GM12878 (cell line): ENCODE results near the gene GPC5. TPM values are rescaled to one million over a fixed set of nuclear protein-coding genes. Genes with fewer than 3 reads are reported as not detected.

ENCODE experiments used
- ATAC-seq: fragments of 200-7000 bp; cut with Tn5 transposase; 3 replicates; pipeline ENCODE4 v1.9.1; 2020; ENCODE audit warnings: mild to moderate bottlenecking, moderate library complexity
- BruUV-seq: library from RNA; stranded (reverse); fragments of 400-500 nt; replicated peaks from 2 replicates; lab custom pipeline; 2021; lab: Mats Ljungman, UMichigan
- CTCF ChIA-PET: fragments of 300-600 bp; sonication (Branson Sonifier 250); formaldehyde crosslinking; extraction: SDS; loops from one replicate; lab custom pipeline; 2021; ENCODE audit warnings: inconsistent platforms; lab: Yijun Ruan, JAX
- POLR2A ChIA-PET: fragments of 350-600 bp; formaldehyde crosslinking; extraction: SDS; loops from one replicate; lab custom pipeline; 2021; ENCODE audit warnings: inconsistent platforms; lab: Charles Lee
- RAD21 ChIA-PET: fragments of 300-600 bp; sonication (Branson Sonifier 250); formaldehyde crosslinking; loops from one replicate; lab custom pipeline; 2023; ENCODE audit warnings: antibody characterized with exemption; ENCODE audit not compliant: unreplicated experiment; lab: Charles Lee
- SMC1A ChIA-PET: fragments of 300-600 bp; sonication (Branson Sonifier 250); formaldehyde crosslinking; loops from one replicate; lab custom pipeline; 2023; ENCODE audit not compliant: unreplicated experiment, uncharacterized antibody; lab: Charles Lee
- DNase-seq: peaks from one replicate; pipeline ENCODE4 v3.0.0-alpha.2; 2011; ENCODE audit warnings: low read depth, low spot score
- FAIRE-seq: peaks from 3 replicates; lab custom pipeline; 2011; peaks lifted over from hg19 to GRCh38; lab: Jason Lieb, UNC
- H2AFZ ChIP-seq: 2 replicates; pipeline ENCODE4 v1.6.0; 2011; ENCODE audit warnings: low read depth, low read length, control low read depth; ENCODE audit not compliant: control insufficient read depth
- H3K27ac ChIP-seq: 2 replicates; pipeline ENCODE4 v1.5.1; 2011; ENCODE audit warnings: control low read depth; ENCODE audit not compliant: control insufficient read depth, insufficient read depth
- H3K27me3 ChIP-seq, 2 experiments: replicated peaks in 1 of 2; 2 replicates each; pipeline versions ENCODE4 v1.6.0 to v1.6.1; 2011; ENCODE audit warnings: low read length in 1 of 2; ENCODE audit not compliant: control insufficient read depth in 2 of 2, insufficient read depth in 2 of 2
- H3K36me3 ChIP-seq, 2 experiments: 2 replicates each; pipeline ENCODE4 v1.5.1; 2011; ENCODE audit warnings: low read length in 1 of 2; ENCODE audit not compliant: control insufficient read depth in 2 of 2, insufficient read depth in 2 of 2
- H3K4me1 ChIP-seq: 2 replicates; pipeline ENCODE4 v1.6.1; 2011; ENCODE audit warnings: mild to moderate bottlenecking, low read length, moderate library complexity, mixed read lengths; ENCODE audit not compliant: control insufficient read depth, insufficient read depth
- H3K4me2 ChIP-seq: 2 replicates; pipeline ENCODE4 v1.6.0; 2011; ENCODE audit warnings: control low read depth; ENCODE audit not compliant: control insufficient read depth, insufficient read depth
- H3K4me3 ChIP-seq: fragments of 200-600 bp; sonication (generic); 2 replicates; pipeline ENCODE4 v1.5.1; 2016
- H3K79me2 ChIP-seq: 2 replicates; pipeline ENCODE4 v1.6.0; 2011; ENCODE audit warnings: low read length; ENCODE audit not compliant: control insufficient read depth, insufficient read depth
- H3K9ac ChIP-seq: 2 replicates; pipeline ENCODE4 v1.8.0; 2011; ENCODE audit warnings: low read length, control low read depth, mixed read lengths; ENCODE audit not compliant: control insufficient read depth, insufficient read depth
- H3K9me3 ChIP-seq: replicated peaks from 3 replicates; pipeline ENCODE4 v1.5.1; 2011; ENCODE audit warnings: mild to moderate bottlenecking, low read length; ENCODE audit not compliant: control insufficient read depth, insufficient read depth
- H4K20me1 ChIP-seq: 2 replicates; pipeline ENCODE4 v1.6.0; 2011; ENCODE audit not compliant: control insufficient read depth, insufficient read depth
- E2F8 ChIP-seq: fragments of 450-650 bp; IDR thresholded peaks from 2 replicates; pipeline ENCODE4 v1.6.1; 2018; ENCODE audit warnings: mild to moderate bottlenecking, low read depth, moderate library complexity; ENCODE audit not compliant: partially characterized antibody
- GABPA ChIP-seq: IDR thresholded peaks from 2 replicates; pipeline ENCODE4 v1.6.1; 2014; ENCODE audit warnings: antibody characterized with exemption, low read depth, mild to moderate bottlenecking, inconsistent platforms
- MTA2 ChIP-seq: fragments of 450-650 bp; IDR thresholded peaks from 2 replicates; pipeline ENCODE4 v1.6.1; 2016; ENCODE audit warnings: low read depth, mild to moderate bottlenecking, moderate library complexity
- NFYB ChIP-seq: IDR thresholded peaks from 2 replicates; pipeline ENCODE4 v1.6.1; 2011; ENCODE audit warnings: low read depth, mild to moderate bottlenecking, low read length, improper control_type of control experiment, moderate library complexity; ENCODE audit not compliant: insufficient read depth
- NRF1 ChIP-seq: conservative IDR thresholded peaks from 2 replicates; pipeline ENCODE4 v1.6.1; 2011; ENCODE audit warnings: mild to moderate bottlenecking, low read depth, low read length, improper control_type of control experiment
- POU2F2 ChIP-seq: IDR thresholded peaks from 3 replicates; pipeline ENCODE4 v1.6.1; 2011; ENCODE audit warnings: low read depth, mild to moderate bottlenecking, low read length, borderline replicate concordance
- PRDM15 ChIP-seq: fragments of 450-650 bp; formaldehyde crosslinking; IDR thresholded peaks from 2 replicates; pipeline ENCODE4 v1.4.0; 2020; ENCODE audit warnings: mild to moderate bottlenecking, moderate library complexity
- RELA ChIP-seq: fragments of 450-650 bp; IDR thresholded peaks from 2 replicates; pipeline ENCODE4 v1.8.0; 2014; ENCODE audit warnings: borderline replicate concordance; ENCODE audit not compliant: partially characterized antibody
- TCF12 ChIP-seq: IDR thresholded peaks from 2 replicates; pipeline ENCODE4 v1.6.1; 2011; ENCODE audit warnings: low read depth, mild to moderate bottlenecking, low read length
- WGBS: methylation state at CpG from one replicate; pipeline ENCODE4 v1.1.6; 2016; ENCODE audit warnings: low lambda C conversion rate; ENCODE audit not compliant: insufficient replicate concordance, insufficient coverage; ENCODE audit errors: missing lambda C conversion rate; 5-methylcytosine and 5-hydroxymethylcytosine counted together
- in situ Hi-C: fragments of 300-500 bp; cut with MboI; formaldehyde crosslinking; loops from 9 replicates; pipeline ENCODE4 v1.14.3; 2018; ENCODE audit warnings: mixed read lengths
- intact Hi-C: fragments of 100-400 bp; cut with micrococcal nuclease; formaldehyde crosslinking; loops from one replicate; pipeline ENCODE4 v1.14.2; 2022; ENCODE audit not compliant: unreplicated experiment
- polyA plus RNA-seq, 11 experiments: library from polyadenylated mRNA; depleted of rRNA in 4 of 11; unstranded in 6 of 11; stranded (reverse) in 5 of 11; fragments of >200 nt; fragmentation: Nextera tagmentation in 4 of 11; fragmentation: Illumina TruSeq in 1 of 11; extraction: Ambion mirVana in 4 of 11; extraction: Trizol in 1 of 11; gene quantifications; 1 replicate in 1 of 11; 2 replicates in 10 of 11; pipeline versions ENCODE4 v1.2.1 to v1.2.3, GENCODE V29; 2011 to 2016; ENCODE audit warnings: inconsistent platforms in 2 of 11, missing spikeins in 2 of 11, low read depth in 1 of 11
- total RNA-seq, 4 experiments: library from RNA; depleted of rRNA in 3 of 4; stranded (reverse); fragments of >200 nt in 3 of 4; fragmentation: Illumina TruSeq in 1 of 4; extraction: Trizol in 1 of 4; gene quantifications; 2 replicates each; pipeline versions ENCODE4 v1.2.1 to v1.2.3, GENCODE V29; 2013 to 2021
- TF ChIP-seq, protein P1 (sequence below): fragments of 450-650 bp; formaldehyde crosslinking; IDR thresholded peaks from 2 replicates; pipeline ENCODE4 v1.5.0; 2022; ENCODE audit warnings: mild to moderate bottlenecking, missing genetic modification characterization
- TF ChIP-seq, protein P2 (sequence below): fragments of 450-650 bp; IDR thresholded peaks from 2 replicates; pipeline ENCODE4 v1.6.1; 2017; ENCODE audit warnings: low read depth, mild to moderate bottlenecking, moderate library complexity

The GPC5 gene
- total and polyA plus RNA-seq, 10 of the 15 experiments (the other 5 are each of a cell fraction or from before 2014, with no cell fraction given) = 0.05 to 0.87 (median 0.44) TPM; not detected in 1

DNA sequence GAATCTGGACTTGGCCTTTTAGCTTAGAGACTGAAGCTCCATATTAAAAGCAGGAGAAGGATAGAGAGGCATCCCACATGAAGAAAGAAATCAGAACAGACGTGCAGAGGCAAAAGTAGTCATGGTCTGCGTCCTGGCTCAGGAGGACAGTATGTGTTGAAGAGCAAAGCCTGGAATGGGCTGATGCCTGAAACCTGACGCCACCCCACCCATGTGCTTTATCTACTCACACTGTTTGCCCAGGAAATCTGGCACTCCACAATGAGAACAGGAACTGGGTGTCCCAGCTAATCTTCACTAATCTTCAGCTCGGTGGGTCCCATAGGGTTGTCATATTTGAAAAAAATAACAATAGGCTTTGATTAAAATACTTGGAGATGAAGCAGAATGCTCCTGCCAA lies 1279.2 kb downstream of the GPC5 start:
- DNase-seq (no peak), ATAC-seq (no peak), FAIRE-seq (no peak)
- no peaks in the 10 kb centered on the region for H3K79me2 ChIP-seq
- no peak overlapping the region for H3K9ac ChIP-seq
- WGBS = 8% methylated on average over 4 of the region's 4 CpGs
- no TSS peak for BruUV-seq
- SMC1A ChIA-PET = no interaction called here
- H3K27me3 ChIP-seq = no peaks in the 10 kb centered on the region
- H3K27ac ChIP-seq = no peak overlapping the region
- no peaks in the 10 kb centered on the region for H3K4me1 ChIP-seq
- CTCF ChIA-PET = no interaction called here
- no peaks in the 10 kb centered on the region for H3K36me3 ChIP-seq
- no peak overlapping the region for H3K4me2 ChIP-seq
- no peaks in the 10 kb centered on the region for H4K20me1 ChIP-seq
- no peak overlapping the region for H3K4me3 ChIP-seq
- intact Hi-C loops (no loop called here), in situ Hi-C loops (no loop called here)
- no peak for TF ChIP-seq PRDM15
- TF ChIP-seq, protein P1, sequence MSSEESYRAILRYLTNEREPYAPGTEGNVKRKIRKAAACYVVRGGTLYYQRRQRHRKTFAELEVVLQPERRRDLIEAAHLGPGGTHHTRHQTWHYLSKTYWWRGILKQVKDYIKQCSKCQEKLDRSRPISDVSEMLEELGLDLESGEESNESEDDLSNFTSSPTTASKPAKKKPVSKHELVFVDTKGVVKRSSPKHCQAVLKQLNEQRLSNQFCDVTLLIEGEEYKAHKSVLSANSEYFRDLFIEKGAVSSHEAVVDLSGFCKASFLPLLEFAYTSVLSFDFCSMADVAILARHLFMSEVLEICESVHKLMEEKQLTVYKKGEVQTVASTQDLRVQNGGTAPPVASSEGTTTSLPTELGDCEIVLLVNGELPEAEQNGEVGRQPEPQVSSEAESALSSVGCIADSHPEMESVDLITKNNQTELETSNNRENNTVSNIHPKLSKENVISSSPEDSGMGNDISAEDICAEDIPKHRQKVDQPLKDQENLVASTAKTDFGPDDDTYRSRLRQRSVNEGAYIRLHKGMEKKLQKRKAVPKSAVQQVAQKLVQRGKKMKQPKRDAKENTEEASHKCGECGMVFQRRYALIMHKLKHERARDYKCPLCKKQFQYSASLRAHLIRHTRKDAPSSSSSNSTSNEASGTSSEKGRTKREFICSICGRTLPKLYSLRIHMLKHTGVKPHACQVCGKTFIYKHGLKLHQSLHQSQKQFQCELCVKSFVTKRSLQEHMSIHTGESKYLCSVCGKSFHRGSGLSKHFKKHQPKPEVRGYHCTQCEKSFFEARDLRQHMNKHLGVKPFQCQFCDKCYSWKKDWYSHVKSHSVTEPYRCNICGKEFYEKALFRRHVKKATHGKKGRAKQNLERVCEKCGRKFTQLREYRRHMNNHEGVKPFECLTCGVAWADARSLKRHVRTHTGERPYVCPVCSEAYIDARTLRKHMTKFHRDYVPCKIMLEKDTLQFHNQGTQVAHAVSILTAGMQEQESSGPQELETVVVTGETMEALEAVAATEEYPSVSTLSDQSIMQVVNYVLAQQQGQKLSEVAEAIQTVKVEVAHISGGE (CRISPR knock-in tag) = no peak
- no peak for TF ChIP-seq E2F8
- TF ChIP-seq, protein P2, sequence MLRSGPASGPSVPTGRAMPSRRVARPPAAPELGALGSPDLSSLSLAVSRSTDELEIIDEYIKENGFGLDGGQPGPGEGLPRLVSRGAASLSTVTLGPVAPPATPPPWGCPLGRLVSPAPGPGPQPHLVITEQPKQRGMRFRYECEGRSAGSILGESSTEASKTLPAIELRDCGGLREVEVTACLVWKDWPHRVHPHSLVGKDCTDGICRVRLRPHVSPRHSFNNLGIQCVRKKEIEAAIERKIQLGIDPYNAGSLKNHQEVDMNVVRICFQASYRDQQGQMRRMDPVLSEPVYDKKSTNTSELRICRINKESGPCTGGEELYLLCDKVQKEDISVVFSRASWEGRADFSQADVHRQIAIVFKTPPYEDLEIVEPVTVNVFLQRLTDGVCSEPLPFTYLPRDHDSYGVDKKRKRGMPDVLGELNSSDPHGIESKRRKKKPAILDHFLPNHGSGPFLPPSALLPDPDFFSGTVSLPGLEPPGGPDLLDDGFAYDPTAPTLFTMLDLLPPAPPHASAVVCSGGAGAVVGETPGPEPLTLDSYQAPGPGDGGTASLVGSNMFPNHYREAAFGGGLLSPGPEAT = no peak
- no peak for TF ChIP-seq GABPA
- no peak for TF ChIP-seq NRF1
- no peak for TF ChIP-seq TCF12
- no peak for TF ChIP-seq RELA
- no peak for TF ChIP-seq NFYB
- no peak for TF ChIP-seq MTA2
- TF ChIP-seq POU2F2 = no peak
- no peaks in the 10 kb centered on the region for H3K9me3 ChIP-seq
- RAD21 ChIA-PET = no interaction called here
- H2AFZ ChIP-seq = no peak overlapping the region
- POLR2A ChIA-PET = no interaction called here
